GM12892 (cell line): ENCODE measurements around the gene TBCC.

Source experiments
- DNase-seq: peaks from one replicate; pipeline ENCODE4 v3.0.0; 2011; ENCODE audit not compliant: insufficient read length
- FAIRE-seq: peaks from 2 replicates; lab custom pipeline; 2011; peaks lifted over from hg19 to GRCh38; lab: Jason Lieb, UNC
- POLR2A ChIP-seq: IDR thresholded peaks from 2 replicates; pipeline ENCODE4 v1.6.1; 2011; ENCODE audit warnings: low read depth, low read length, control low read depth
- POLR2AphosphoS5 ChIP-seq: IDR thresholded peaks from 2 replicates; pipeline ENCODE4 v1.6.1; 2011; ENCODE audit warnings: low read depth, low read length, control low read depth
- TAF1 ChIP-seq: IDR thresholded peaks from 2 replicates; pipeline ENCODE4 v1.6.1; 2011; ENCODE audit warnings: low read depth, mild to moderate bottlenecking, control low read depth, low read length, borderline replicate concordance

The TBCC gene

DNA sequence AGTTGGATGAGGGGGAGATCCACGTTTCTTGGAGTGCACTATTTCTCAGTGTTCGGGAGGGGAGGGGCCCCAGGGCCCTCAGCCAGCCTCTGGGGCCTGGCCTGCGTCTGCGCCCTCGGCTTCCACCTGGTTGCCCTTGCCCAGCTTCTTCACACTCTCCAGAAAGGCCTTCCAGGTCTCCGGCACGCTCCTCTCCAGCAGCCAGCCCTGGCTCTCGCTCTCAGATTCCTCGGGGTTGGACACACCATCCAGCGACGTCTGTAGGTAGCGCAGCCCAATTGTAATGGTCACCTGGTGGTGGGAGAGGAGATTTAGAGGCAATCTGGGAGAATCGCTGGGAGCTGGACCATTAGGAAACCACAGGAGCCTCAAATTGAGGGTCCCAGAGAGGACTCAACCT lies 47.7 kb downstream of the TBCC start:
- FAIRE-seq, result no peak
- no peak for DNase-seq
- TF ChIP-seq TAF1, result no peak
- TF ChIP-seq POLR2A, result no peak
- TF ChIP-seq POLR2AphosphoS5, result no peak

DNA sequence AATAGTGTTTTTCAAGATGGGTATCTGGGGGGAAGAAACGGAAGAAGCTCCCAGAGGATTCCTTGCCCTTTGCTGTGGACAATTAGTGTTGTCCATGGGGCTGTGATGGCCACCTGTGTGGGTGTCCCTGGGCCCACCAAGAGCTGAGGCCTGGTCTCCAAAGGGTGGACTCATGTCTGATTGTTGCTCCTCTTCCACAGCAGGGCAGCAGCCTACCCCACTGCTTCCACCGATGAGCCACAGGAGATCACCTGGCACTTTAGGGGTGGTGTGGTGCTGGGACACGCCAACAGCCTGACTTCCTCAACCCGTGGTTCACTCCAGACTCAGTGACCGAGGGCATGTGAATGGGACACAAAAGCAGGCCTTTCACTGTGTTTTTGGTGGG lies 48.6 kb downstream of the TBCC start:
- DNase-seq (no peak), FAIRE-seq (no peak)
- TF ChIP-seq POLR2A (no peak), POLR2AphosphoS5 (no peak), TAF1 (no peak)

DNA sequence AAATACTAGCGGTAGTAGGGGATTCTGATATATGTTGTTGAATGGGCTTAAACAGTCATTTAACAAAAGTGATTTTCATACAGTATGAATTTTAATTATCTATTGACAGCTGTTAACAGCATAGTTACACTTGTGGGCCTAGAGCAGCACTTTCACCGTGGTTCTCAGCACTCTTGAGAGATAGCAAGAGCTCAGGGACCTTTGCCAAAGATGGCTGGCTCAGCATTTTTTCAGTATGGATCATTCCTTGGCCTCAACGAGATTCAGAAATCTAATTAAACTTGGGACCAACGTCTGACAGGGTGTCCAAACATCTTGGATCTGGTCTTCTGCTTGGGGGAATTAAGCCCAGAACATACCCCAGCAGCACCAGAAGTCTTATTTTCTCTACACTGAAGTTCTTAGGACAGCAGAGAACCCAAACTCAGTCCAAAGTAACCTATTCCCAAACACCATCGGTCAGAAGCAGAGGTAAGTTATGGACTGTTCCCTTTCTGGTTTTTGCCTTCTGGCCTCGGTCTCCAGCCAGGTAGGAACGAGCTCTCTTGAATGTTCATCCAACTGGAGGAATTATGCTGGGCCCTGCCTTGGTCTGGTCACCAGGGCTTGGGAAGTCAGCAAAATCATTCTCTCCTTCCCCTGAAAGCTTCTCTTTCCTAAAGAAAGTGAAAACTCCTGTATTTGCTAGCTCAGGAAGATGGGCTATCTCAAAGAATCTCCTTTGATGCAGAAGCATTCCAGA lies 49.2 kb downstream of the TBCC start:
- FAIRE-seq (no peak), DNase-seq (no peak)
- TF ChIP-seq POLR2AphosphoS5, result no peak
- no peak for TF ChIP-seq TAF1
- TF ChIP-seq POLR2A, result no peak

- no peak for FAIRE-seq
- TF ChIP-seq TAF1 (no peak), POLR2A (no peak), POLR2AphosphoS5 (no peak)
Observed at GRCh38 chr6:42694586-42694985, 51.3 kb downstream of the TBCC start.

More at GRCh38 chr6:42694586-42694985, 51.3 kb downstream of the TBCC start:
- no peak for DNase-seq
